Bronchial epithelial cell (primary cell): ENCODE measurements around the gene TMEM100. TPM values are rescaled to one million over a fixed set of nuclear protein-coding genes. Genes with fewer than 3 reads are reported as not detected.

Experiments
- DNase-seq: peaks from one replicate; pipeline ENCODE4 v3.0.0-alpha.2; 2010; ENCODE audit warnings: low read depth
- FAIRE-seq: peaks from 2 replicates; lab custom pipeline; 2011; peaks lifted over from hg19 to GRCh38; lab: Jason Lieb, UNC
- H3K27me3 ChIP-seq: 2 replicates; pipeline ENCODE4 v1.5.1; 2011; ENCODE audit warnings: low read length; ENCODE audit not compliant: control insufficient read depth, insufficient read depth
- H3K36me3 ChIP-seq: 2 replicates; pipeline ENCODE4 v1.5.1; 2011; ENCODE audit warnings: low read length; ENCODE audit not compliant: control insufficient read depth, insufficient read depth
- H3K4me3 ChIP-seq: 2 replicates; pipeline ENCODE4 v1.5.1; 2011; ENCODE audit warnings: mild to moderate bottlenecking, low read depth, low read length, control low read depth
- total RNA-seq: library from RNA; depleted of rRNA; stranded (reverse); fragments of >200 nt; gene quantifications from 2 replicates; pipeline ENCODE4 v1.2.1, GENCODE V29; 2014
- TF ChIP-seq, protein P1 (sequence below): IDR thresholded peaks from 2 replicates; pipeline ENCODE4 v1.5.1; 2011; ENCODE audit warnings: mild to moderate bottlenecking, moderate library complexity, low read length, control low read depth, inconsistent platforms; ENCODE audit not compliant: insufficient read depth, severe bottlenecking

The TMEM100 gene
- total RNA-seq, 1 donor from 2014 or later = not detected

DNA sequence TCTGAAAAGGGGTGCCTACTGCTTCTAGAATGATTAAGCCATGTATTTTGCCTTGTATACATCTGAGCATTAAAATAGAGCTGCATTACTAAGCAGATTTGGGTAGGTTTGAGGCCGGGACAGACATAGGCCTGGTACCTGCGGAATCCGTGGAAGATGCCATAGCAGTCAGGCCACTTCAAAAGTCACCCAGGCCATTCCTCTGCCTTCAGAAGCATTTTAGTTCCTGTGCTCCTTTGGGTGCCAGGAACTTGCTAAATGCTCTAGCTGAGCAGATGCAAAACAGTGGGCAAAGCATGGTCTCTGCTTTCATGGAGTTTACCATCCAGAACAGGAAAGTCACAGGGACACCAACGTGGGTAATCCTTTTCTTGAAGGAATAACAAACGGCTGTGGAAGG is 5.7 kb upstream of the TMEM100 start:
- DNase-seq (no peak), FAIRE-seq (peak; percentile 43)
- no peaks in the 10 kb centered on the region for H3K27me3 ChIP-seq
- no peak overlapping the region for H3K4me3 ChIP-seq
- TF ChIP-seq, protein P1, sequence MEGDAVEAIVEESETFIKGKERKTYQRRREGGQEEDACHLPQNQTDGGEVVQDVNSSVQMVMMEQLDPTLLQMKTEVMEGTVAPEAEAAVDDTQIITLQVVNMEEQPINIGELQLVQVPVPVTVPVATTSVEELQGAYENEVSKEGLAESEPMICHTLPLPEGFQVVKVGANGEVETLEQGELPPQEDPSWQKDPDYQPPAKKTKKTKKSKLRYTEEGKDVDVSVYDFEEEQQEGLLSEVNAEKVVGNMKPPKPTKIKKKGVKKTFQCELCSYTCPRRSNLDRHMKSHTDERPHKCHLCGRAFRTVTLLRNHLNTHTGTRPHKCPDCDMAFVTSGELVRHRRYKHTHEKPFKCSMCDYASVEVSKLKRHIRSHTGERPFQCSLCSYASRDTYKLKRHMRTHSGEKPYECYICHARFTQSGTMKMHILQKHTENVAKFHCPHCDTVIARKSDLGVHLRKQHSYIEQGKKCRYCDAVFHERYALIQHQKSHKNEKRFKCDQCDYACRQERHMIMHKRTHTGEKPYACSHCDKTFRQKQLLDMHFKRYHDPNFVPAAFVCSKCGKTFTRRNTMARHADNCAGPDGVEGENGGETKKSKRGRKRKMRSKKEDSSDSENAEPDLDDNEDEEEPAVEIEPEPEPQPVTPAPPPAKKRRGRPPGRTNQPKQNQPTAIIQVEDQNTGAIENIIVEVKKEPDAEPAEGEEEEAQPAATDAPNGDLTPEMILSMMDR = no peak
- no peaks in the 10 kb centered on the region for H3K36me3 ChIP-seq

DNA sequence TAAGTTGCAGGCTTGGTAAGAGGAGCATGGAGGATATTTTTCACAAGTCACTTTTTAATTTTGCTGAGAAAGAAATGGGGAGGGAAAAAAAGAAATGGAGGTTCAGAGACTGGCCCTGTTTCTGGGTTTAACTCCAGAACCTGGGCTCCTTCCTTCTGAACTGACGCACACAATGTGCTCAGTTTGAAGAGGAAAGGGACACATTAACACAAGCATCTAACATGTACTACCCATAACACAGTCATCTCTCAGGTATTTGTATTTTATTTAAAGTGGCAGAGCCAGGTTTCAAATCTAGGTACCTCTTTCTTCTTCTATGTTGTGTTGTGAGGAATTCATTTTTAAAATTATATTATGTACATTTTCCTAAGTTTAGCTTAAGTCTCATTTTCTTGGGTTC is 5.3 kb upstream of the TMEM100 start:
- no peak overlapping the region for H3K4me3 ChIP-seq
- FAIRE-seq (no peak), DNase-seq (peak; percentile 60)
- no peaks in the 10 kb centered on the region for H3K27me3 ChIP-seq
- TF ChIP-seq, protein P1 = no peak
- no peaks in the 10 kb centered on the region for H3K36me3 ChIP-seq

DNA sequence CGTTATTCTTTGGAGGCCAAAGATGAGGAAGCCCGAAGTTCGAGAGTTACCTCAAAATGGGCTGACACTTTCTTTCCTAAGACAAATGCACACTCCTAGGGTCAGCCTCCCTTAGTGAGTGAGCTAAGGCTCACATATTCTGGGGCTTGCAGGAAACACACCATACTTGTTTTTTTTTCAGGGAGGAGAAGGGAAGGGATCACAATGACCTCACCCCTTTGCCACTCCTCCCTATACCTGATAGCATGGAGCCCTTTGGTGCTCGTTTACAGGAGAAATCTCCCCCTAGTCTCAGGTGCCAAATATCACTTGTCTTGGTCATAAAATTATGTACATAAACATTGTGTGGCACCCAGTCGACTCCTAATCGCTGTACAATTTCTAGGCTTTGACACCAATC is 4.6 kb upstream of the TMEM100 start:
- Histone ChIP-seq H3K36me3 (no peaks in the 10 kb centered on the region), H3K27me3 (no peaks in the 10 kb centered on the region), H3K4me3 (no peak overlapping the region)
- TF ChIP-seq, protein P1 = no peak
- DNase-seq = no peak
- FAIRE-seq = no peak

DNA sequence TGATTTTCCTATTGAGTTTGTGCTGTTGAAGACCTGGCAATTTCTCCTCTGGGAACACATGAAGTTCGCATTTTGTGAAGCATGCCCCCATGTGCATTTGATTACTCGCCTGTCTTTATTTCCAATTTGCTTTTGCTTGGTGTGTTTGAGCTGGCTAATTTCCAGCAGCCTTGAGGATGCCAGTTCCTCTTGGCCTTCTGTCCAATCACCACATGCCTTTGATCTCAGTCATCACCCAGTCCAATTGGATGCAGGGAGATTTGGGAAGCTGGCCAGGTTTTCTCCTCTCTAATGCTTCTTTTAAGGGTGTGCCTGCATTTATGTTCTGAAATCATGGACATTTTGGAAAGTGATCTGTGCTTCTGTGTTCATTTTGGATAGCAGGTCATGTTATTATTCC is 3.8 kb upstream of the TMEM100 start:
- DNase-seq (peak; percentile 85), FAIRE-seq (peak; percentile 68)
- TF ChIP-seq, protein P1 = no peak
- Histone ChIP-seq H3K27me3 (no peaks in the 10 kb centered on the region), H3K4me3 (no peak overlapping the region), H3K36me3 (no peaks in the 10 kb centered on the region)

DNA sequence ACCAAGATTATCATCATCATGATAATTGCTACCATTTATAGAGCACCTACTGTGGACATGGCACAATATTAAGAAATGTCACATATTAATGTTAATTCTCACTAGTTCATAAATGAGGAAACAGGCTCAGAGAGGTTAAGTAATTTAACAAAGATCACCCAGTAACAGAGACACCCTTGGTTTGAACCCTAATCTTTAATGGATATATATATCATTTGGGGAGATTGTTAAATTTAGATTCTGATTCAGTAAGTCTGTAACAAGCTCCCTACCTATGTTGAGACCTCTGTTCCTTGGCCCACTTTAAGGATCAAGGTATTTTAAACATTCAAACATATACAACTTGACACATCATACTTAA is 804 bp upstream of the TMEM100 start:
- Histone ChIP-seq H3K36me3 (no peaks in the 10 kb centered on the region), H3K27me3 (no peaks in the 10 kb centered on the region), H3K4me3 (no peak overlapping the region)
- TF ChIP-seq, protein P1 = no peak
- FAIRE-seq (no peak), DNase-seq (no peak)

DNA sequence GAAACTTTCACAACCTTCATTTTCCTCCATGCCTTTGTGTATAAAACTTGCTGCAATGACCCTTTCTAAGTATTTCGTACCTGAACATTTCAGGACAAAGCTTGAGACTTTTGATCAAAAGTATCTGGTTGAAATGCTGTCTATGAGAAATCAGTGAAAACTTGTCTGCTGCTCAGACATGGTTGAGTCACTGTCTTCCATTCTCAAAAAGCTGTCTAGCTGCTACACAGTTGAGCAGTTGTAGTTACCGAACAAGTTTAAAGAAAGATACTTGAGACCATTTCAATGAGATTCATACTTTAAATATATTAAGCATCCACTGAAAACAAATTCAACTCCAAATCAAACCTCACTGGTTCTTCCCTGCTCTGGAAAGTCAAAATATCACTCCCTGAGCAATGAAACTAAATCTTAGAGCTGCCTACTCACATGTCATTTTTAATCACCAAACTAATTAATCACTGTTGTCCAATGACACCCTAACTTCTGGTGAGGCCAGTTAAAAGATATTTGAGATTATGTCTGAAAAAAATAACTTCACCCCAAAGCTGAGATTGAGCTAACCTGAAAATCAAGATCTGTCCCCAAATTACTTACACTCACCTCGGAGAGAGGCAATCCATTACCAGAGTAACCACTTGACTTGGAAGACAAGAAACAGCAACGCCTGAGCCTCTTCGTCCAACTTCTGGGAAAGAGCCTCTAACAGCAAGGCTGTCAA is 488 bp downstream of the TMEM100 start:
- FAIRE-seq = no peak
- TF ChIP-seq, protein P1 = no peak
- DNase-seq = peak; percentile 59
- Histone ChIP-seq H3K27me3 (no peaks in the 10 kb centered on the region), H3K36me3 (no peaks in the 10 kb centered on the region), H3K4me3 (no peak overlapping the region)
